HepG2 (cell line): Measurements from ENCODE around the gene KANSL1. TPM values are rescaled to one million over a fixed set of nuclear protein-coding genes. Genes with fewer than 3 reads are reported as not detected.

Source experiments
- ARID3A ChIP-seq: IDR thresholded peaks from 2 replicates; pipeline ENCODE4 v1.6.1; 2012; ENCODE audit warnings: low read depth, low read length, improper control_type of control experiment
- CBX5 ChIP-seq: sonication (generic); formaldehyde crosslinking; IDR thresholded peaks from 2 replicates; pipeline ENCODE4 v1.4.0; 2020; ENCODE audit warnings: missing genetic modification reagents, borderline replicate concordance
- DBP ChIP-seq: sonication (generic); formaldehyde crosslinking; IDR thresholded peaks from 2 replicates; pipeline ENCODE4 v1.4.0; 2020; ENCODE audit warnings: missing genetic modification reagents; ENCODE audit errors: not compliant biosample characterization
- ELF1 ChIP-seq: sonication (generic); formaldehyde crosslinking; IDR thresholded peaks from 2 replicates; pipeline ENCODE4 v1.4.0; 2020; ENCODE audit warnings: missing genetic modification reagents
- ETV6 ChIP-seq: sonication (generic); formaldehyde crosslinking; conservative IDR thresholded peaks from 2 replicates; pipeline ENCODE4 v1.4.0; 2020; ENCODE audit warnings: missing genetic modification reagents
- FOXC1 ChIP-seq: sonication (generic); formaldehyde crosslinking; IDR thresholded peaks from 2 replicates; pipeline ENCODE4 v1.8.0; 2022; ENCODE audit warnings: mild to moderate bottlenecking, missing genetic modification reagents, borderline replicate concordance
- MAFG ChIP-seq: sonication (generic); formaldehyde crosslinking; IDR thresholded peaks from 2 replicates; pipeline ENCODE4 v1.5.1; 2020; ENCODE audit warnings: mild to moderate bottlenecking, missing genetic modification reagents
- MEF2D ChIP-seq: sonication (generic); formaldehyde crosslinking; IDR thresholded peaks from 2 replicates; pipeline ENCODE4 v1.5.1; 2020; ENCODE audit warnings: mild to moderate bottlenecking, missing genetic modification reagents
- MTF2 ChIP-seq: sonication (generic); formaldehyde crosslinking; IDR thresholded peaks from 2 replicates; pipeline ENCODE4 v1.5.0; 2020; ENCODE audit warnings: missing genetic modification reagents, borderline replicate concordance
- NFATC3 ChIP-seq: sonication (generic); formaldehyde crosslinking; IDR thresholded peaks from 2 replicates; pipeline ENCODE4 v1.5.1; 2020; ENCODE audit warnings: mild to moderate bottlenecking, missing genetic modification reagents
- SMARCC2 ChIP-seq: fragments of 450-650 bp; IDR thresholded peaks from 2 replicates; pipeline ENCODE4 v1.6.1; 2017; ENCODE audit warnings: antibody characterized with exemption, mild to moderate bottlenecking
- SP1 ChIP-seq, 2 experiments: fragments of 450-650 bp in 1 of 2; sonication (generic) in 1 of 2; formaldehyde crosslinking in 1 of 2; IDR thresholded peaks; 2 replicates each; pipeline versions ENCODE4 v1.4.0 to v1.6.1; 2016 to 2020; ENCODE audit warnings: missing genetic modification reagents in 1 of 2
- THYN1 ChIP-seq: sonication (generic); formaldehyde crosslinking; IDR thresholded peaks from 2 replicates; pipeline ENCODE4 v1.8.1; 2023; ENCODE audit warnings: low read depth, mild to moderate bottlenecking, moderate library complexity, missing genetic modification reagents, borderline replicate concordance
- ZBTB4 ChIP-seq: sonication (generic); formaldehyde crosslinking; IDR thresholded peaks from 2 replicates; pipeline ENCODE4 v1.4.0; 2020; ENCODE audit warnings: missing genetic modification reagents, mild to moderate bottlenecking, borderline replicate concordance
- ZNF296 ChIP-seq: sonication (generic); formaldehyde crosslinking; conservative IDR thresholded peaks from 2 replicates; pipeline ENCODE4 v1.5.0; 2020; ENCODE audit warnings: mild to moderate bottlenecking, missing genetic modification reagents
- ZNF543 ChIP-seq: sonication (generic); formaldehyde crosslinking; IDR thresholded peaks from 2 replicates; pipeline ENCODE4 v1.4.0; 2020; ENCODE audit warnings: mild to moderate bottlenecking, missing genetic modification reagents
- ZNF564 ChIP-seq: sonication (generic); formaldehyde crosslinking; IDR thresholded peaks from 2 replicates; pipeline ENCODE4 v1.8.1; 2023; ENCODE audit warnings: mild to moderate bottlenecking, missing genetic modification reagents
- ZNF615 ChIP-seq: sonication (generic); formaldehyde crosslinking; IDR thresholded peaks from 2 replicates; pipeline ENCODE4 v1.5.0; 2020; ENCODE audit warnings: mild to moderate bottlenecking, missing genetic modification reagents, borderline replicate concordance
- ZNF720 ChIP-seq: sonication (generic); formaldehyde crosslinking; IDR thresholded peaks from 2 replicates; pipeline ENCODE4 v1.4.0; 2020; ENCODE audit warnings: missing genetic modification reagents
- ZSCAN29 ChIP-seq: sonication (generic); formaldehyde crosslinking; conservative IDR thresholded peaks from 2 replicates; pipeline ENCODE4 v1.4.0; 2020; ENCODE audit warnings: mild to moderate bottlenecking, missing genetic modification reagents
- polyA plus RNA-seq, 8 experiments: library from polyadenylated mRNA; depleted of rRNA in 3 of 8; stranded (reverse) in 7 of 8; unstranded in 1 of 8; fragments of >200 nt; fragmentation: Illumina TruSeq in 4 of 8; extraction: Trizol in 4 of 8; gene quantifications; 2 replicates each; pipeline versions ENCODE4 v1.2.1 to v1.2.3, GENCODE V29; 2011 to 2016; ENCODE audit warnings: low read depth in 4 of 8, missing spikeins in 1 of 8, mixed read lengths in 1 of 8; ENCODE audit not compliant: insufficient read depth in 1 of 8
- total RNA-seq, 5 experiments: library from RNA; depleted of rRNA; stranded (reverse); fragments of >200 nt; fragmentation: Illumina TruSeq; extraction: Trizol; gene quantifications; 2 replicates each; pipeline ENCODE4 v1.2.3, GENCODE V29; 2016; ENCODE audit warnings: low read depth in 1 of 5

Gene KANSL1
- total and polyA plus RNA-seq, 2 of the 13 experiments (the other 11 are each of a cell fraction or from before 2014, with no cell fraction given): 24.0 to 59.6 TPM

GRCh38 chr17:46013127-46013501, 180.1 kb downstream of the KANSL1 start (continued):
- TF ChIP-seq ARID3A (no peak), MAFG (CRISPR knock-in tag) (no peak), MTF2 (no peak), ELF1 (CRISPR knock-in tag) (no peak), ETV6 (no peak), MEF2D (CRISPR knock-in tag) (peak; percentile 77; the same call in 1 of the 2 replicates), DBP (CRISPR knock-in tag) (no peak), ZBTB4 (CRISPR knock-in tag) (no peak; the same call in 1 of the 2 replicates), ZNF543 (CRISPR knock-in tag) (0 out of 2 replicates have a peak, but pooled peaks have one; percentile 72), ZNF564 (0 out of 2 replicates have a peak, but pooled peaks have one; percentile 41), ZSCAN29 (CRISPR knock-in tag) (0 out of 2 replicates have a peak, but pooled peaks have one; percentile 37), SMARCC2 (no peak), CBX5 (CRISPR knock-in tag) (no peak), ZNF615 (CRISPR knock-in tag) (no peak), SP1 (IDR thresholded peaks at IDR 0.05) (no peak), SP1 (CRISPR knock-in tag; IDR thresholded peaks at IDR 0.05) (no peak), FOXC1 (no peak), ZNF296 (CRISPR knock-in tag) (0 out of 2 replicates have a peak, but pooled peaks have one; percentile 35), THYN1 (CRISPR knock-in tag) (no peak), ZNF720 (CRISPR knock-in tag) (no peak), NFATC3 (CRISPR knock-in tag) (no peak)
- TF ChIP-seq, all 625 proteins: peak for 60
